Measurements from ENCODE around the gene SMIM35. TPM values are rescaled to one million over a fixed set of nuclear protein-coding genes. Genes with fewer than 3 reads are reported as not detected.
"Not testable (repeated sequence)": the region's sequence is repeated elsewhere in the genome, so short reads cannot be mapped to it uniquely, and the experiment has no call there.

SMIM35 gene
- total RNA-seq, 2 experiments from 2014 or later, result 2.2 to 2.4 TPM

DNA sequence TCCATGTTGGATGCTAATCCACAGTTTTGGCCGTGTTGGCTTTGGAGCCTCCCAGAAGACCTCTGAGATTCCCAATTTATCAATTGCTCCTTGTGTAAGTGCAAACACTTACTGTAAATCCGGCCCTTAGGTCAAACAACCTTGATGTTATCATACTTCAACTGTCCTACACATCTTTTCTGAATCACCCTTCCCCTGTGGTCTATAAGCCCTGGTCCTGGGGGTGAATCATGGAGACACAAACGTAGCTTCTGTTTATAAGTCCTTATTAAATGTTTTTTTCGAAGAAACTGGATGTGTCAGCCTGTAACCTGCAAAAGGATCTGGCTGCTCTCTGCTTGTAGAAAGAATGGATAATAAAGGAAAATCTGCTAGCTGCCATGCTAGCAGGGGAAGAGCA, 102.3 kb downstream of the SMIM35 start:
- DNase-seq, result no peak
- Mint-ChIP-seq H3K27ac (peak overlapping the region; percentile 94), H3K9me3 (ENCODE audit: insufficient read depth) (no peaks in the 10 kb centered on the region), H3K27me3 (ENCODE audit: low read depth) (no peaks in the 10 kb centered on the region), H3K36me3 (ENCODE audit: low read depth) (peaks cover 60% of the 10 kb centered on the region), H3K4me1 (ENCODE audit: low read depth) (peaks cover 66% of the 10 kb centered on the region), H3K4me3 (peak overlapping the region; percentile 96)
- ATAC-seq, result no peak
- POLR2A ChIA-PET, result interaction anchor here (1.1 to 7.5 kb wide), 5 partner anchors 10 to 32 kb away, joined by 3 to 225 read pairs (median 31); no protein-coding TSS in a partner anchor
- CTCF ChIA-PET, result interaction anchor here (0.6 to 6.4 kb wide), 4 partner anchors 16 to 69 kb away, joined by 4 to 98 read pairs (median 50); no protein-coding TSS in a partner anchor

DNA sequence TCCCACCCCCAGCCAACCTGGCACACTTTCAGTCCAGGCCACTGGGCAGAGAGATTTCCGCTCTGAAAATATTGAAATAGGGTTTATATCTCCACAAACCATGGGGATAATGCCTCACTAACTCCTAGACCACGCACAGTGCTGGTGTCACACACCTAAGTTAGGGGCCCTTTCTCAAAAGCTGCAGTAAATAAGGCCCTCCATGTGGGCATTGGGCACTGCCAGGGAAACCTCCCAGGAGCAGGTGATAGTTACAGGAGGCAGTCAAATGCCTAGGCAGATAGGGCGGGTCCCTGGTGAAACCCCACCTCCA, 103.6 kb downstream of the SMIM35 start:
- Mint-ChIP-seq H3K4me1 (ENCODE audit: low read depth) (peaks cover 64% of the 10 kb centered on the region), H3K4me3 (no peak overlapping the region), H3K9me3 (ENCODE audit: insufficient read depth) (no peaks in the 10 kb centered on the region), H3K36me3 (ENCODE audit: low read depth) (peaks cover 50% of the 10 kb centered on the region), H3K27me3 (ENCODE audit: low read depth) (no peaks in the 10 kb centered on the region), H3K27ac (peak overlapping the region; percentile 21)
- CTCF ChIA-PET, result interaction anchor here (1.0 to 24.6 kb wide), 6 partner anchors 13 to 70 kb away, joined by 3 to 401 read pairs (median 5); no protein-coding TSS in a partner anchor
- POLR2A ChIA-PET, result interaction anchor here (0.6 to 7.5 kb wide), 7 partner anchors 9 to 465 kb away, joined by 3 to 146 read pairs (median 3); no protein-coding TSS in a partner anchor
- DNase-seq, result peak; percentile 21
- ATAC-seq, result no peak

DNA sequence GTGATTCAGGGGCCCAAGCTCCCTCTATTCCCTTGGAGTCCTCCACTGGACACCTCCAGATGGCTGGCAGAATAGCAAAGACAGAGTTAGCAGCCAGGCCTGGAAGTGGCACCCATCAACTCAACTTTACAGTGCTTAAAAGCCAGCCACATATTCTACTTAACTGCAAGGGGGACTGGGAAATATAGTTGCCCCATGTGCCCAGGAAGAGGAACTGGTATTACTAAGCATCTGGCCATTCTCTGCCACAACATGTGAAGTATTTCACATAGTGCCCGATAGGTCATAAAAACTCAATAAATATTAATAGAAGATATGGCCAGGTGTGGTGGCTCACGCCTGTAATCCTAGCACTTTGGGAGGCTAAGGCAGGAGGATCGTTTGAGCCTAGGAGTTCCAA, 106.0 kb downstream of the SMIM35 start:
- no peaks in the 10 kb centered on the region for H3K9me3 Mint-ChIP-seq (ENCODE audit: insufficient read depth)
- DNase-seq (no peak), ATAC-seq (no peak)
- ChIA-PET CTCF (interaction anchor here (0.6 to 24.6 kb wide), 9 partner anchors 11 to 172 kb away, joined by 3 to 401 read pairs (median 3); no protein-coding TSS in a partner anchor), POLR2A (interaction anchor here (0.6 to 7.7 kb wide), 3 partner anchors 29 to 73 kb away, joined by 4 to 66 read pairs (median 7); no protein-coding TSS in a partner anchor)
- peaks cover 57% of the 10 kb centered on the region for H3K36me3 Mint-ChIP-seq (ENCODE audit: low read depth)
- peak overlapping the region; percentile 31 for H3K27ac Mint-ChIP-seq
- H3K4me3 Mint-ChIP-seq, result no peak overlapping the region
- H3K27me3 Mint-ChIP-seq (ENCODE audit: low read depth), result no peaks in the 10 kb centered on the region
- peaks cover 82% of the 10 kb centered on the region for H3K4me1 Mint-ChIP-seq (ENCODE audit: low read depth)

DNA sequence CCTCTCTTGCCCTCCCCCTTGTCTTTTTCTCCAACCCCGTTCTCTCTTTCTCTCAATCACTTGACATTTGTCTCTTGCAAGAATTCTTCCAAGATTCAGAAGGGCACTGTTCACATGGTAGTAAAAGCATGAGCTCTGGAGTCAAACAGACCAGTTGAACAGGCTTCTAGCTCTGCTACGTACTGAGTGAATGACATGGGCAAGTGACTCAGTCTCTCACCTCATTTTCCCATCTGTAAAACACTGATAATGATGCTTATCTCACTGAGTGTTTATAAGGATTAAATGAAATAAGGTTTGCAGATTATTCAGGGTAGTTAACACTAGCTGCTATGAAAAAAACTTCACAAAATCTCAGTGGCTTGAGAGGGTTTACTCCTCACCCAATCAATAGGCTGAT, 106.5 kb downstream of the SMIM35 start:
- CTCF ChIA-PET, result interaction anchor here (0.7 to 24.6 kb wide), 10 partner anchors 9 to 171 kb away, joined by 3 to 401 read pairs (median 3); no protein-coding TSS in a partner anchor
- DNase-seq (no peak), ATAC-seq (peak; percentile 13)
- Mint-ChIP-seq H3K27ac (peak overlapping the region; percentile 81), H3K36me3 (ENCODE audit: low read depth) (peaks cover 59% of the 10 kb centered on the region), H3K4me1 (ENCODE audit: low read depth) (peaks cover 84% of the 10 kb centered on the region), H3K4me3 (no peak overlapping the region), H3K9me3 (ENCODE audit: insufficient read depth) (no peaks in the 10 kb centered on the region), H3K27me3 (ENCODE audit: low read depth) (no peaks in the 10 kb centered on the region)
- POLR2A ChIA-PET, result interaction anchor here (0.6 to 7.7 kb wide), 6 partner anchors 14 to 73 kb away, joined by 4 to 66 read pairs (median 4); no protein-coding TSS in a partner anchor

DNA sequence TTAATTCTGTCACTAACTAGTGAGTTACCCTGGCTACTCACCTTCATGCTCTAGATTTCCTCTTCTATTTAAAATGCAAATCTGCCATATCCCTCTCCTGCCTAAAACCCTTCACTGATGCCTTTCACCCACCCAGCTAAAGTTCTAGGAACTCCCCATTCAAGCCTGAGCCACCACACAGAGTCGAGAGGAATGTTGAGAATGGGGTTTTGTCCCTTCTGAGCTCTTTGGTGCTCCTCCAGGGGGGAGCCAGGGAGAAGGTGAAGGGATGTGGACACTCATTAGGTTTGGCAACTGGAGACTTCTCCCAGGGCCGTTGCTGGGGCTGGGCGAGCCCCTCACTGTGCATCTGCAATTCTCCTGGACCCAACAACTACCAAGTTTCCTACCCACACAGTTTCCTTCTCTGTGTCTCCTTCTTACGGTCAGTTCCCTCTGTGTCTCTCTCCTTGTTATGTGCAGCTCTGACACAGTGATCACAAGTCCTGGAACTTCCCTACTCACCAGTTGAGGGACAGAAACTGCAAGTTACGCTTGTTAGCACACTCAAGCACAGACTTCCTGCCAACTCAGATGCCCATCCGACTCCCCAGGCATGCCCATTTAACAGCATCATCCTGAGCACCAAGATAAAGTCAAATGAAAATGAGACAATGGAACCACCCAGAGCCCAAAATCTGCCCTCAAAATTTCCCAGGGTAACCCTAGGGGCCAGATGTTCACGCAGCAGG, 107.1 kb downstream of the SMIM35 start:
- ChIA-PET POLR2A (interaction anchor here (1.0 to 7.7 kb wide), 8 partner anchors 8 to 28 kb away, joined by 4 to 66 read pairs (median 4); partner anchors contain the start of gene IL10RA), CTCF (interaction anchor here (0.7 to 24.6 kb wide), 12 partner anchors 8 to 171 kb away, joined by 3 to 401 read pairs (median 3); no protein-coding TSS in a partner anchor)
- H3K9me3 Mint-ChIP-seq (ENCODE audit: insufficient read depth), result no peaks in the 10 kb centered on the region
- H3K27ac Mint-ChIP-seq, result peak overlapping the region; percentile 81
- H3K4me1 Mint-ChIP-seq (ENCODE audit: low read depth), result peaks cover 81% of the 10 kb centered on the region
- H3K4me3 Mint-ChIP-seq, result no peak overlapping the region
- peaks cover 54% of the 10 kb centered on the region for H3K36me3 Mint-ChIP-seq (ENCODE audit: low read depth)
- H3K27me3 Mint-ChIP-seq (ENCODE audit: low read depth), result no peaks in the 10 kb centered on the region
- ATAC-seq (peak; percentile 32), DNase-seq (no peak)

DNA sequence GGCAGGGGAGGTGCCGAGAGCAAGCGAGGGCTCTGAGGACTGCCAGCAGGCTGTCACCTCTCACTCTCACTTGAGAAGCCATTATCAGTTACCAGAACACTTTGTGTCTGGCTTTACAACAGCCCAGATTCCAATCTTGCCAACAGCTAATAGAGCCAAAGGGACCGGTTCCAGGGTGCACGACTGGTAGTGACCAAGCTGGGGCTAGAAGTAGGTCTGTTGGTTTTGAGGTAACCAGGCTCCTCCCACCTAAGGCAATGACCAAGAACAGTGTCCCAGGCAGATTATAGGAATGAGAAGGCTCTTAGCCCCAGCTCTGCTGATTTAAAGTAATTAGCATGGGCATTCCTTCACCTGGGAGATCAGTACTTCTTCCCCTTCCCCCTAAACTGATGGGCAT, 107.8 kb downstream of the SMIM35 start:
- peaks cover 53% of the 10 kb centered on the region for H3K36me3 Mint-ChIP-seq (ENCODE audit: low read depth)
- POLR2A ChIA-PET, result interaction anchor here (1.0 to 7.7 kb wide), 8 partner anchors 9 to 28 kb away, joined by 4 to 66 read pairs (median 4); partner anchors contain the start of gene IL10RA
- peaks cover 81% of the 10 kb centered on the region for H3K4me1 Mint-ChIP-seq (ENCODE audit: low read depth)
- no peak overlapping the region for H3K4me3 Mint-ChIP-seq
- no peak for ATAC-seq
- peak overlapping the region; percentile 81 for H3K27ac Mint-ChIP-seq
- no peaks in the 10 kb centered on the region for H3K27me3 Mint-ChIP-seq (ENCODE audit: low read depth)
- CTCF ChIA-PET, result interaction anchor here (1.0 to 24.6 kb wide), 7 partner anchors 10 to 162 kb away, joined by 3 to 401 read pairs (median 5); no protein-coding TSS in a partner anchor
- no peaks in the 10 kb centered on the region for H3K9me3 Mint-ChIP-seq (ENCODE audit: insufficient read depth)
- DNase-seq, result no peak

DNA sequence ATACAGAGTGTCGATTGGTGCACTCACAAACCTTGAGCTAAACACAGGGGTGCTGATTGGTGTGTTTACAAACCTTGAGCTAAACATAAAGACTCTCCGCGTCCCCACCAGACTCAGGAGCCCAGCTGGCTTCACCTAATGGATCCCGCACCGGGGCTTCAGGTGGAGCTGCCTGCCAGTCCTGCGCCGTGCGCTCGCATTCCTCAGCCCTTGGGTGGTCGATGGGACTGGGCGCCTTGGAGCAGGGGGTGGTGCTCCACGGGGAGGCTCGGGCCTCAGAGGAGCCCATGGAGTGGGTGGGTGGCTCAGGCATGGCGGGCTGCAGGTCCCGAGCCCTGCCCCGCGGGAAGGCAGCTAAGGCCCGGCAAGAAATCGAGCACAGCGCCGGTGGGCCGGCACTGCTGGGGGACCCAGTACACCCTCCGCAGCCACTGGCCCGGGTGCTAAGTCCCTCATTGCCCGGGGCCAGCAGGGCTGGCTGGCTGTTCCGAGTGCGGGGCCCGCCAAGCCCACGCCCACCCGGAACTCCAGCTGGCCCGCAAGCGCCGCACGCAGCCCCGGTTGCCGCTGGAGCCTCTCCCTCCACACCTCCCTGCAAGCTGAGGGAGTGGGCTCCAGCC, 108.4 kb downstream of the SMIM35 start:
- ChIA-PET POLR2A (interaction anchor here (0.9 to 7.7 kb wide), 7 partner anchors 9 to 48 kb away, joined by 4 to 66 read pairs (median 8); partner anchors contain the start of gene IL10RA), CTCF (interaction anchor here (0.8 to 24.6 kb wide), 5 partner anchors 8 to 317 kb away, joined by 3 to 401 read pairs (median 16); partner anchors contain the start of gene IL10RA)
- H3K27me3 Mint-ChIP-seq (ENCODE audit: low read depth); ATAC-seq; H3K9me3 Mint-ChIP-seq (ENCODE audit: insufficient read depth); H3K4me3 Mint-ChIP-seq; DNase-seq: not testable (repeated sequence)
- peak overlapping the region; percentile 86 for H3K27ac Mint-ChIP-seq
- peaks cover 79% of the 10 kb centered on the region for H3K4me1 Mint-ChIP-seq (ENCODE audit: low read depth)
- peaks cover 47% of the 10 kb centered on the region for H3K36me3 Mint-ChIP-seq (ENCODE audit: low read depth)

DNA sequence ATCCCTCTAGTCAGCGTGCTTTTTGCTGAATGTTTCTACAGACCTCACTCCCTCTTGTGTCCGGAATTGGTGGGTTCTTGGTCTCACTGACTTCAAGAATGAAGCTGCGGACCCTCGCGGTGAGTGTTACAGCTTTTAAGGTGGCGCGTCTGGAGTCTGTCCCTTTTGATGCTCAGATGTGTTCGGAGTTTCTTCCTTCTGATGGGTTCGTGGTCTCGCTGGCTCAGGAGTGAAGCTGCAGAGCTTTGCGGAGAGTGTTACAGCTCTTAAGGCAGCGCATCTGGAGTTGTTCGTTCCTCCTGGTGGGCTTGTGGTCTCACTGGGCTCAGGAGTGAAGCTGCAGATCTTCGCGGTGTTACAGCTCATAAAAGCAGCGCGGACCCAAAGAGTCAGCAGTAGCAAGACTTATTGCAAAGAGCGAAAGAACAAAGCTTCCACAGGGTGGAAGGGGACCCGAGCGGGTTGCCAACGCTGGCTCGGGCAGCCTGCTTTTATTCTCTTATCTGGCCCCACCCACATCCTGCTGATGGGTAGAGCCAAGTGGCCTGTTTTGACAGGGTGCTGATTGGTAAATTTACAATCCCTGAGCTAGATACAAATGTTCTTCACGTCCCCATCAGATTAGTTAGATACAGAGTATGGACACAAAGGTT, 109.0 kb downstream of the SMIM35 start:
- POLR2A ChIA-PET, result interaction anchor here (0.9 to 7.7 kb wide), 5 partner anchors 10 to 47 kb away, joined by 5 to 66 read pairs (median 8); partner anchors contain the start of gene IL10RA
- ATAC-seq; DNase-seq; H3K9me3 Mint-ChIP-seq (ENCODE audit: insufficient read depth); H3K27me3 Mint-ChIP-seq (ENCODE audit: low read depth): not testable (repeated sequence)
- H3K36me3 Mint-ChIP-seq (ENCODE audit: low read depth), result peaks cover 45% of the 10 kb centered on the region
- H3K27ac Mint-ChIP-seq, result peak overlapping the region; percentile 86
- peaks cover 79% of the 10 kb centered on the region for H3K4me1 Mint-ChIP-seq (ENCODE audit: low read depth)
- H3K4me3 Mint-ChIP-seq, result peak overlapping the region; percentile 65
- CTCF ChIA-PET, result interaction anchor here (0.8 to 24.6 kb wide), 6 partner anchors 9 to 318 kb away, joined by 3 to 401 read pairs (median 11); partner anchors contain the start of gene IL10RA

DNA sequence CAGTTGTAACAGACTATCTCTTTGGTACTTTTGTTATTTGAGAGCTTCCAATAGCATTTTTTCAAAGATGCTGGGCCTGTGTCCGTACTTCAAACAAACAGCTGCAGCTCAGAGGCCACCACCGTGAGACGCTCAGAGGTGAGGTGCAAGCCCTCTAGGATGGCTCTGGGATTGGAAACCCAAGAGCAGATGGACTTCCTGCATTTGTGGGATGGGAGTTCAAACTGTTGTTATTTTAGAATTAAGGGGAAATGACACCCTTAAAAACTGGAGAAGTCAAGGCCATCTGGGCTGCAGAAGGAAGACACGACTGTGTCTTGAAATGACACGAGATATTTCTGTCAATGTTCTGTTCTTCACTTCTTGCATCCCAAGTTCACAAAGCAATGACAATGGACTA, 109.7 kb downstream of the SMIM35 start:
- H3K36me3 Mint-ChIP-seq (ENCODE audit: low read depth), result peaks cover 48% of the 10 kb centered on the region
- ATAC-seq (no peak), DNase-seq (no peak)
- H3K9me3 Mint-ChIP-seq (ENCODE audit: insufficient read depth), result no peaks in the 10 kb centered on the region
- ChIA-PET CTCF (interaction anchor here (0.9 to 24.6 kb wide), 5 partner anchors 10 to 149 kb away, joined by 3 to 401 read pairs (median 16); partner anchors contain the start of gene IL10RA), POLR2A (interaction anchor here (2.4 to 7.7 kb wide), 3 partner anchors 10 to 26 kb away, joined by 8 to 66 read pairs (median 27); partner anchors contain the start of gene IL10RA)
- H3K27me3 Mint-ChIP-seq (ENCODE audit: low read depth), result no peaks in the 10 kb centered on the region
- peaks cover 84% of the 10 kb centered on the region for H3K4me1 Mint-ChIP-seq (ENCODE audit: low read depth)
- H3K27ac Mint-ChIP-seq, result peak overlapping the region; percentile 86
- peak overlapping the region; percentile 65 for H3K4me3 Mint-ChIP-seq

DNA sequence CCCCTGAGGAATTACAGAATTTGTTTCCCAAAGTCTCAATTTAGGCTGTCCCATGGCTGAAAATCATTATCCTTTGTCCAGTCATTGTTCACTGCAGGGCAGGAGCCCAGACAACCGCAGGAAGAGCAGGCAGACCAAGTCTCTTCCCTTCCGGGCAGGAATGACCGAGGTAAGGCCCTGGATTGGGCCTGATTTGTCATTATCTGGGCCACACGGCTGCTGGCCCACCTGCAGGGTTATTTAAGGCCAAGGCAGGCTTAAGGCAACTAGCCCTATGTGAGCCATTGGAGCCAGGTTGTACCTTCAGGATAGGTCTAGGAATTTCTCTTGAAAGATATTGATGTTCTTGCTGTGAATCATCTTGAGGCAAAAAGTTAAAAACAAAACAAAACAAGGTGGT, 110.3 kb downstream of the SMIM35 start:
- ATAC-seq (no peak), DNase-seq (no peak)
- Mint-ChIP-seq H3K4me3 (no peak overlapping the region), H3K36me3 (ENCODE audit: low read depth) (peaks cover 44% of the 10 kb centered on the region), H3K9me3 (ENCODE audit: insufficient read depth) (no peaks in the 10 kb centered on the region), H3K27ac (peak overlapping the region; percentile 86), H3K4me1 (ENCODE audit: low read depth) (peaks cover 84% of the 10 kb centered on the region), H3K27me3 (ENCODE audit: low read depth) (no peaks in the 10 kb centered on the region)
- CTCF ChIA-PET, result interaction anchor here (0.7 to 24.6 kb wide), 9 partner anchors 10 to 169 kb away, joined by 3 to 401 read pairs (median 4); partner anchors contain the start of gene IL10RA
- POLR2A ChIA-PET, result interaction anchor here (2.4 to 7.7 kb wide), 3 partner anchors 11 to 26 kb away, joined by 8 to 66 read pairs (median 27); partner anchors contain the start of gene IL10RA

All from activated CD8-positive, alpha-beta T cell treated with anti-CD3 and anti-CD28 coated beads, Interleukin-2, amount 10 ng/mL, durations not matched to agents 7 days and 5 days (primary cell).